AG08396 (cell line): ENCODE measurements around the gene PIP4K2C.
"Not testable (repeated sequence)": the region's sequence is repeated elsewhere in the genome, so short reads cannot be mapped to it uniquely, and the experiment has no call there.

Source experiments
- DNase-seq: peaks from one replicate; pipeline ENCODE4 v3.0.0; 2012; ENCODE audit warnings: low spot score, mixed read lengths

Gene PIP4K2C

GRCh38 chr12:57560516-57560915, 30.5 kb upstream of the PIP4K2C start:
- DNase-seq: no peak

- DNase-seq: not testable (repeated sequence)
Measured at GRCh38 chr12:57561117-57561516, 29.9 kb upstream of the PIP4K2C start.

- DNase-seq: no peak
Measured at GRCh38 chr12:57563358-57563757, 27.6 kb upstream of the PIP4K2C start.

GRCh38 chr12:57564178-57564740, 26.7 kb upstream of the PIP4K2C start:
- no peak for DNase-seq

- DNase-seq: no peak
Measured at GRCh38 chr12:57568838-57569237, 22.2 kb upstream of the PIP4K2C start.

GRCh38 chr12:57569858-57570257, 21.1 kb upstream of the PIP4K2C start:
- no peak for DNase-seq

- not testable (repeated sequence) for DNase-seq
Measured at GRCh38 chr12:57570438-57570837, 20.6 kb upstream of the PIP4K2C start.

GRCh38 chr12:57571926-57572762, 18.8 kb upstream of the PIP4K2C start:
- DNase-seq: no peak

GRCh38 chr12:57574795-57575194, 16.2 kb upstream of the PIP4K2C start:
- no peak for DNase-seq

- DNase-seq: no peak
Measured at GRCh38 chr12:57575771-57576612, 15.0 kb upstream of the PIP4K2C start.

- no peak for DNase-seq
Measured at GRCh38 chr12:57576613-57577160, 14.3 kb upstream of the PIP4K2C start.

GRCh38 chr12:57577981-57578758, 12.8 kb upstream of the PIP4K2C start:
- DNase-seq: no peak

GRCh38 chr12:57579011-57579410, 12.0 kb upstream of the PIP4K2C start:
- DNase-seq: no peak

GRCh38 chr12:57579677-57580465, 11.1 kb upstream of the PIP4K2C start:
- DNase-seq: no peak

GRCh38 chr12:57580466-57580795, 10.6 kb upstream of the PIP4K2C start:
- DNase-seq: no peak

- DNase-seq: no peak
Measured at GRCh38 chr12:57581802-57582201, 9.2 kb upstream of the PIP4K2C start.

- no peak for DNase-seq
Measured at GRCh38 chr12:57582440-57582839, 8.6 kb upstream of the PIP4K2C start.

GRCh38 chr12:57583008-57583831, 7.8 kb upstream of the PIP4K2C start:
- peak; percentile 90 for DNase-seq

GRCh38 chr12:57584050-57584449, 6.9 kb upstream of the PIP4K2C start:
- DNase-seq: no peak

GRCh38 chr12:57584690-57585089, 6.3 kb upstream of the PIP4K2C start:
- DNase-seq: no peak
